Stimulated activated CD8-positive, alpha-beta memory T cell treated with anti-CD3 and anti-CD28 coated beads, Interleukin-7, amount 100 ng/mL, for 1 hour (primary cell): ENCODE data around the gene NMS.
"Not testable (repeated sequence)": the region's sequence is repeated elsewhere in the genome, so short reads cannot be mapped to it uniquely, and the experiment has no call there.

Experiments
- DNase-seq, 2 donors: peaks; one replicate each; pipeline ENCODE4 v3.0.0-alpha.2; 2020; ENCODE audit warnings: low read depth in 2 of 2

NMS gene

GRCh38 chr2:100470182-100470581, at the start of gene NMS:
Gene NMS (plus strand): TSS chr2:100470482. CDS start chr2:100470489, 7 bp downstream.
- no peak for DNase-seq

DNA sequence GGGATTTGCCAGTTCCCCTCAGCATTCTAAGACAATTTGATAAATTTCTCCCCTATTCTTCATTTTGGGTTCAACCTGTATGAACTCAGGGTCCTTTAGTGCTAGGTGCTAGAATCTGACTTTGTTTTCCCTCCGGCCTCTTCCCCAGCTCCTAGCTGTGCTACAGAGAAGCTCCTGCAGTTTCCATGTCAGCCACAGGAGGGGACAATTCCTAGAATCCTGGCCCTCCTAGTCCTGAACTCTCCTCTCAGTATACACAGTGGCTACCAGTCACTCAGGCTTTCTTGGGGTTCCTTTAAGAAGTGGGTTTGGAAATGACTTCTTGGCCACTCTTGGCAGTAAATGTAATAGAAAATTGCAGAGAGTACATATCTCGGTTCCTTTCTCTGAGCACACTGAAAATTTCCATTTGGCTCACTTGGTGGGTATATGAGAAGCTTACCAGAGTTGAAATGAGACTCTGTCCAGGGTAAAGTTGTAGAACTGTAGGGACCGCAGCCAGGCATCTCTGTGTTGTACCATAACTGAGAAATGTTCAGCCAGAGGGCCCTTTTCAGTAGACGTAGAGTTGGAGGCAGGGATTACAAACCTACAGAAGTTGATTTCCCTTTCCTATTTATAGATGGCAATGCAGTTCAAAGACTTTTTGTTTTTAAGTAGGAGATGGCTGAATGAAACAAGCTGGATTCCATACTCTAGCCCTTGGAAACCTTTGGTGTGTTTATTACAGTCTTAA, 47.8 kb upstream of the NMS start:
- DNase-seq, result no peak

- DNase-seq, result no peak
Measured at GRCh38 chr2:100423631-100424030, 46.7 kb upstream of the NMS start.

DNA sequence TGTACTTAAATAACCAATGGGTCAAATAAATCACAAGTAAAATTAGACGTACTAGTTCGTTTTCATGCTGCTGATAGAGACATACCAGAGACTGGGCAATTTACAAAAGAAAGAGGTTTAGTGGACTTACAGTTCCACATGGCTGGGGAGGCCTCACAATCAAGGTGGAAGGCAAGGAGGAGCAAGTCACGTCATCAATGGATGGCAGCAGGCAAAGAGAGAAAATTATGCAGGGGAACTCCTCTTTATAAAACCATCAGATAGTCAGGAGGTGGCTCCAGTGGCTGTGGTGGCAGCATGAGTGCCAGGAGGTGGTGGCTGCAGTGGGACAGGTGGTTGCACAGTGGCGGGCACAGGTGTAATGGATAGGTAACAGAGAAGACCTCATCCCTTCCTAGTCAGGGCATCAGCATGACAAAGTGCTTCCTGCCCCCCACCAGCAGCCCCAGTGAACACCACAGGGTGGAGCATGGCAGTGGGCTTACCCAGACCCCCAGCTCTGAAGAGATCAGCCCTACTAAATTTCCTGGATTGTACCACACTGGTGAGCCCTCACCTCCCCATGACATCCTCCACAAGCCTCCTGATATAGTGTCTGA, 45.9 kb upstream of the NMS start:
- DNase-seq, result no peak

DNA sequence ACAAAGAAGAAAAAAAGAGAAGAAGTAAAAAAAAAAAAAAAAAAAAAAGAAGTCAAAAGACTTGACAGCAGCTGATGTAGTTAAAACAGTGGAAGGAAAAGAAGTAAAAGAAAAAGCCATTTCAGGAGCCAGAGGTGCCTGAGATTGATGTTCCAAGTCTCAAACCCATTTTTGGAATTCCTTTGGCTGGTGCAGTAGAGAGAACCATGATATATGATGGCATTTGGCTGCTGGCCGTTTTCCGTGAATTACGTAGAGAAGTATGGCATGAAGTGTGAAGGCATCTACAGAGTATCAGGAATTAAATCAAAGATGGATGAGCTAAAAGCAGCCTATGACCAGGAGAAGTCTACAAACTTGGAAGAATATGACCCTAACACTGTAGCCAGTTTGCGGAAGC, 45.2 kb upstream of the NMS start:
- no peak for DNase-seq

DNA sequence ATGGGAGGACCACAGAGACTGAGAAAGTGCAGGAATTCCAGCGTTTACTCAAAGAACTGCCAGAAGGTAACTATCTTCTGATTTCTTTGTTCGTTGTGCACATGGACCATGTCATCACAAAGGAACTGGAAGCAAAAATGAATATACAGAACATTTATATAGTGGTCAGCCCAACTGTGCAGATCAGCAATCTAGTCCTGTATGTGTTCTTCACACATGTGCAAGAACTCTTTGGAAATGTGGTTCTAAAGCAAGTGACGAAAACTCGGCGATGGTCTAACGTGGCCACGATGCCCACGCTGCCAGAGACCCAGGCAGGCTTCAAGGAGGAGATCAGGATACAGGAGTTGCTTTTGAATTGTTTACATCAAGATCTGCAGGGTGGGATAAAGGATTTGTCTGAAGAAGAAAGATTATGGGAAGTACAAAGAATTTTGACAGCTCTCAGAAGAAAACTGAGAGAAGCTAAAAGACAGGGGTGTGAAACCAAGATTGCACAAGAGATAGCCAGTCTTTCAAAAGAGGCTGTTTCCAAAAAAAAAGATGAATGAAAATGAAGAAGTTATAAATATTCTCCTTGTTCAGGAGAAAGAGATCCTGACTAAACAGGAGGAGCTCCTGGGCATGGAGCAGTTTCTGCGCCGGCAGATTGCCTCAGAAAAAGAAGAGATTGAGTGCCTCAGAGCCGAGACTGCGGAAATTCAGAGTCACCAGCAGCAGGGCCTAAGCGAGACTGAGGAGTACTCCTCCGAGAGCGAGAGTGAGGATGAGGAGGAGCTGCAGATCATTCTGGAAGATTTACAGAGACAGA, 44.5 kb upstream of the NMS start:
- no peak for DNase-seq

GRCh38 chr2:100426384-100426720, 43.9 kb upstream of the NMS start:
- no peak for DNase-seq

GRCh38 chr2:100427111-100427510, 43.2 kb upstream of the NMS start:
- no peak for DNase-seq

DNA sequence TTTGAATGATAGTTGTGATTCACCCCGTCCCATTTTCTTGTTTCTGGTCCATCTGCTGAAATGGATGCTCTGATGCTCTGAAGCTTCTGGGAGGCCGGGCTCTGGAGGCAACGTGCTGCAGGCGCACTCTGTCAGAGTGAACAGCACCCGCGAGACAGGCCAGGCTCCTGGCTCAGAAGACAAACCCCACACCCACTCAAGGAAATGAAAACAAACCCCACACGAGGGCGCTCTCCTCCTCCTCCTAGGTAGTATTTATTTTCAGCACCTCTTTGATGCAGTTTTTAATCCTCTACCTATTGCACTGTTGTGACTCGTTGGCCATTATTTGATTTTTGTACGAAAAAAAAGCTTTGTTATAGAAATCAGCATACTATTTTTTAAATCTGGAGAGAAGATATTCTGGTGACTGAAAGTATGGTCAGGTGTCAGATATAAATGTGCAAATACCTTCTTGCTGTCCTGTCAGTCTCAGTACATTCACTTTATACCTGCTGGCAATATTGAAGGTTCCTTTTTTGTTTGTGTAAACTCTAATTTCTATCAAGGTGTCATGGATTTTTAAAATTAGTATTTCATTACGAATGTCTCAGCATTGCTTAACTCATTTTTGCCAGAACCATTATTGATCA, 42.5 kb upstream of the NMS start:
- peak; percentile 36 to 47 for DNase-seq

GRCh38 chr2:100429726-100430125, 40.6 kb upstream of the NMS start:
- no peak for DNase-seq

DNA sequence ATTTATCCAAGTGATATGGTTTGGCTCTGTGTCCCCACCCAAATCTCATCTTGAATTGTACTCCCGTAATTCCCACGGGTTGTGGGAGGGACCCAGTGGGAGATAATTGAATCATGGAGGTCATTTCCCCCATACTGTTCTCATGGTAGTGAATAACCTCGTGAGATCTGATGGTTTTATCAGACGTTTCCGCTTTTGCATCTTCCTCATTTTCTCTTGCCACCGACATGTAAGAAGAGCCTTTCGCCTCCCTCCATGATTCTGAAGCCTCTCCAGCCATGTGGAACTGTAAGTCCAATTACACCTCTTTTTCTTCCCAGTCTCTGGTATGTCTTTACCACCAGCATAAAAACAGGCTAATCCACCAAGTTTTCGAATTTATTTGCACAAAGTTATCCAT, 32.5 kb upstream of the NMS start:
- no peak for DNase-seq

DNA sequence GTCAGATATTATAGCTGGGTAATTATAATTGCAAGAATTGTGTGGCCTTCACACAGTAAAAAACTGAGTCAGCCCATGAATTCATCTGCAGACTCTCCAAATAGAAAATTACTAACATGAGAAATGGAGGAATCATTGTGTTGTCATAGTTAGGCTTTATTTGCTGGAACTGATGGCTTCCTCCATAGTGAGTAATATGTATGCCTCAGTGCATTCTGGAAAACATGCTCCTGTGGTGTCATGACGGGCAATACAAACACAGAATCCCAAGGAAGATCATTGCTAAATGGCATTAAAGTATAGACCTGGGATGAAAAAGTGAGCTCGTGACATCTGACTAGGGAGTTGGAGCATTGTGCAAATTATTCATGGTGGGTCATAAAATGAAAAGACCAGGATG, 23.6 kb upstream of the NMS start:
- DNase-seq, result no peak

DNA sequence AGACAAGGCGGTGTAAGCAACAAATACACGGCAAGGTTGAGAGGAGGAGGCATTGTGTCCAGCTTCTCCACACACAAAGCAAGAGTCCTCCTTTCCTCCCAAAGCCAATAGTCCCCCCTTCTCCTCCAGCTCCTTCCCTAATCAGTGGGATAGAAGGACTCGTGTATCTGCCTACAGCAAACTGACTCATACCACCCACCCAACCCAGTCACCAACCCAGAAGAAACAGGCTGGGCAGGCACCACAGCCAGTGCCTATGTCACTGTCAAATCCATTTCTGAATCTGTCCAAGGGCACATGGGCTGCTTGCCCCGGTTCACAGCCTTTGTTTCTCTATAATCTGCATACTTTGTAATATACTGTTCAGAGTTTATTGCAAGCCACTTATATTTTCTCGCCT, 19.2 kb upstream of the NMS start:
- no peak for DNase-seq

DNA sequence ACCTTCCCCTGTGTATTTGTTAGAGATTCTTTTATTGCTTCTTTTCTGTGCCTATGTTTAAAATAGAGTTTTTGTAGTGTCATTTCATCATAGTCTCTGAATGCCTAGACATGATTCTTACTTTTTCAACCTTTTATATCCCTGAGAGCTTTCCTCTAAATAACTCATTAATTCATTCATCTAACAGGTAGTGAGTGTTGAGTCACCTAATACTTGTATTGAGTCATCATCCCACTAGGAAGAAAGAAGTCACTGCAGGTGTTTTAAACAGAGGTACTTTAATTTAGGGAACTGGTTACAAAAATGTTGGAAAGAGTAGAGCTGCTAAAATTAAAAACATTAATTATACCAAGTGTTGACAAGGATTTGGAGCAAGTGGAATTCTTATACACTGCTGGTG, 18.5 kb upstream of the NMS start:
- no peak for DNase-seq

DNA sequence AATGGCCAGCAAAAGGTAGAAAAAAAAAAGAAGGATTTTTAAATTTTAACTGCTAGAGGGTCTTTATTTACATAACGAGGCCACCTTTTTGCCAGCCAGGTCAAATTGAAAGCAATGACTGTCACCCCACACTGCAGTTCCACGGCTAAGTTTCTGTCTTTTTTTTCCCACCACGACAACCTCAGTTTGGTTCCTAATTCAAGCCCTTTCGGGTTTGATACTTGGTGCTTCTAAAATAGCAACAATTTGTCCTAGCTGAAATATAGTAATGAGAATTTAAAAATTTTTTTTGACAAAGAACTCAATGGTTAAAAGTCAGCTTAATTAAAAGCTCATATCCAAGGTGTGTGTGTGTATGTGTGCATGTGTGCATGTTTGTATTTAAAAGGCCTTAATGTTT, 16.4 kb upstream of the NMS start:
- no peak for DNase-seq

DNA sequence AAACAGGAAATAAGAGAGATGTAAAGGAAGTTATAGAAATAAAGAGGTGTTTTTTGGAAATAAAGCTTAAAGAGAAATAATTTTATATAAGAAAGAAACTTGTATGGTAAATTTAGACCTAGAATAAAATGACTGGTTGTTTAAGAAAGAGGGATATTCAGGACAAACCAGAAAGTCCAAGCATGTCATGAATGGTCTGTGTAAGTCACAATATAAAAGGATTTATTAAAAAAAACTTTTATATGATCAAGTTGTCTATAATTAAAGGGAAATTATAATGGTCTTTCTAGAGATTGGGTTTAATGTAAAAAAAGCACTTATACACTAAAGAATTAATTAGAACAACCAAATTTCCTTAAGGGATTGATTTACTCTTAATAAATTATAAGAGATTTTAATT, 13.9 kb upstream of the NMS start:
- DNase-seq, result not testable (repeated sequence)

DNA sequence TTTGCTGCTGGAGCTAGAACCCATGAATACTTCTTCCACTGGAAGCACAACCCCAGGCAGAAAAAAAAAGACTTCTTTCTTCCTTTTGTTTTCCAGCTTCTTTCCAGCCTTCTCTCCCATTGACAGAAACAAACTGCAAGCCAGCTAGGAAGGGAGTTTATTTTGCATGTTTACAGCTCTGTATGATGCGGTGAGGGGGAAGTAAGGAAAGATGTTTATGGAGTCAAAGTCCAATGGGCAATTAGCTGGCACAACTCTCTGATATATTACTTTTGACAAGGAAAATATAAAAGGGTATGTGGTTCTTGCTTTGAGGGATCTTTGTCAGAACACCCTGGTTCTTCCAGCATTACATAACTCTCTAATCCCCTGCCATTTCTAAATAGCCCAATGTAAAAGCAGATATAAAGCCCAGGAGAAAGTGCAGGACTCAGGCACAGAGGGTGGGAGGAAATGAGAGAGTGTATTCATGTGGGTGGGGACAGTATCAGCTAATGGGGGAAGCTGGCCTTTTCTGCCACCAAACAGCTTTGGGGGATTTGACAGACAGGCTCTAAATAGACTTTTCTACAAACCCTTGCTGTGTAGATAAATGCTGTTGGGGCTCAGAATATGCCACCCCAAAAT, 9.3 kb upstream of the NMS start:
- DNase-seq, result no peak

DNA sequence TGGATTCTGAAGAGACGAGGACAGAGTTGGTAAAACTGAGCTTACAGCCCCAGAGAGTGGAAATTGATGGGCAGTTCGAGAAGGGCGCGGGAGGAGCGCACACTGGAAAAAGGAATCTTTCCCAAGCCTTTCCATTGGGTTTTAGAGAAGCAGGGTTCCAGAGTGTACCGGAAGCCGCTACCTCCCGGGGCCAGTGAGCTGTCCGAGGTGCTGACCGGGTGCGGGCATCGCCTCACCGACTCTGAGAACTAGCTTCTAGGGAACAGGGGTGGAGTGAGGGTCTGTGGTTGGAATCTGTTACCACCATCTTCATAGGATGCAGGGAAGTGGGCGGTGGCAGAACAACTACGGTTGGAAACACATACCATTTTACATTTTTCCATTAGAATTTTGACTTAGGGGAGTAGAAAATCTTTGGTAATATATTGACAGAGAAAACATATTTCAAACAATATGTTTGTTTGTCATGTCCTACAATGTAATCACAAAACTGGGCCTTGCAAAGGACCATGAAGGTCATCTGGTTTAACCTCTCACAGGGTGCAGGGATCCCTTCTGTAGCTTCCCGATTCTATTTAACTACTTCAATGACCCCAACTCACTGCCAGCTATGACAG, 724 bp downstream of the NMS start:
- no peak for DNase-seq

DNA sequence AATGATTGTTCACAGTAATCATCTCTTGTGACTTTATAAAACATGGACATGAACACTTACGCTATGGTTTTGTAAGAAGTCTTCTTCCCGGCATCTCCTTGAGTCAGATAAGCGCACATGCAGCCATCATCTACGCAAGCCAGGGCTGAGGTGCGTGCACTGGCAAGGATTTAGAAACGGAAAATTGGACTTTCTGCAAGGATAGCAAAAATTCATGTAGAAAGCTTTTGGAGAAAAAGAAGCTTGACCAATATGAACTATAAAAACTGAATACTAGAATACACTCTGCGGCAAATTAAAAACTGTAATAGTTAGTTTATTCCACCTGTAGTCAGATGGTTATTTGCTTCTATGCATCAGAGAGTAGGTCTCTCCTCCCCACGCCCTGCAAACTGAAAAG, 6.3 kb downstream of the NMS start:
- no peak for DNase-seq

GRCh38 chr2:100482741-100483140, 12.5 kb downstream of the NMS start:
- DNase-seq, result no peak

DNA sequence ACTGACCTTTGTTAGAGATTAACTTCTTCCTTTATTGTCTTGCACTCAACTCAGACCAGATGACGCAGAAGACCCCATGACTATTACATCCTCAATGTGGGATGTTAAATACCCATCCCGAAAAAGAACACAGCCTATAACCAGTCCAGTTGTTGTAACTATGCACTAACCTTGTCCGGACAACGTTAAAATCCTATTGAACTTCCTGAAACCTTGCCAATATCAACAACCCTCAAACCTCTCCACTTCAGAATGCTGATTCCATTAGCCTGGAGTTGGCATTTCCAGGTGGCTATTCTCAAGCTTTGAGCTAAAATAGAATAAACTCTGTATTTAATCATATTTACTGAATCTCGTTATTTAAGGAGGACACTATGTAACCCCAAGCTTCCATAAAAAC, 13.6 kb downstream of the NMS start:
- no peak for DNase-seq

- DNase-seq, result no peak
Measured at GRCh38 chr2:100484390-100484789, 14.1 kb downstream of the NMS start.
